Psoas muscle (tissue), 8 donors: ENCODE measurements around the gene SCML1. TPM values are rescaled to one million over a fixed set of nuclear protein-coding genes. Genes with fewer than 3 reads are reported as not detected.

Experiments used
- ATAC-seq, 4 donors: fragments of 200-7000 bp; cut with Tn5 transposase; one replicate each; pipeline ENCODE4 v1.9.1; 2020; ENCODE audit warnings: moderate library complexity in 3 of 4, mild to moderate bottlenecking in 2 of 4
- DNase-seq, 2 donors: peaks; one replicate each; pipeline ENCODE4 v3.0.0-alpha.2; 2020
- H3K27ac ChIP-seq: fragments of 200-600 bp; one replicate; pipeline ENCODE4 v1.8.0; 2022
- H3K27me3 ChIP-seq, 3 donors: fragments of 200-600 bp in 1 of 3; one replicate each; pipeline versions ENCODE4 v1.6.1 to v1.8.0; 2013 to 2022; ENCODE audit warnings: low read length in 2 of 3, mild to moderate bottlenecking in 2 of 3, moderate library complexity in 1 of 3; ENCODE audit not compliant: insufficient read depth in 3 of 3
- H3K36me3 ChIP-seq, 2 donors: fragments of 200-600 bp in 1 of 2; one replicate each; pipeline versions ENCODE4 v1.6.1 to v1.8.0; 2013 to 2022; ENCODE audit warnings: low read depth in 1 of 2, mild to moderate bottlenecking in 1 of 2, moderate library complexity in 1 of 2; ENCODE audit not compliant: insufficient read depth in 1 of 2
- H3K4me1 ChIP-seq: fragments of 200-600 bp; one replicate; pipeline ENCODE4 v1.8.0; 2022
- H3K4me3 ChIP-seq: fragments of 200-600 bp; one replicate; pipeline ENCODE4 v1.8.0; 2022; ENCODE audit warnings: mild to moderate bottlenecking
- H3K9me3 ChIP-seq: fragments of 200-600 bp; one replicate; pipeline ENCODE4 v1.8.0; 2022
- CTCF ChIP-seq: fragments of 200-600 bp; IDR thresholded peaks from one replicate; pipeline ENCODE4 v1.8.0; 2022; ENCODE audit warnings: antibody characterized with exemption
- WGBS, 3 donors: extraction: QIAGEN DNeasy Blood & Tissue Kit; methylation state at CpG; one replicate each; pipeline versions ENCODE4 v1.1.6 to v1.1.7; 2013; 5-methylcytosine and 5-hydroxymethylcytosine counted together
- intact Hi-C, 2 donors: fragments of 100-400 bp; cut with DNase I; formaldehyde crosslinking; loops; one replicate each; pipeline versions ENCODE4 v1.11.0 to v1.14.2; 2022
- polyA plus RNA-seq, 3 donors: library from polyadenylated mRNA; stranded (reverse); fragments of 200-250 nt; gene quantifications; one replicate each; pipeline ENCODE4 v1.2.3, GENCODE V29; 2013
- total RNA-seq, 4 donors: library from RNA; stranded (reverse); fragmentation: NEBNext Ultra II Directional in 2 of 4; extraction: Animal tissue kit (Norgen Biotek cat#: 25700) in 2 of 4; gene quantifications; one replicate each; pipeline versions ENCODE4 v1.2.1 to v1.2.4, GENCODE V29; 2021 to 2023
- donor health status: healthy with polysubstance abuse.
- donor health status: DM: no; HTN: no; CAD: no; lungs with moderate emphysema.
- donor health status: Bipolar disorder and iron deficiency.
- donor health status: healthy.
- donor health status: DM: yes; HTN: yes; CAD: no.
- donor health status: DM: no; HTN: no; CAD: no.
- donor health status: DM: no; HTN: no; CAD: no.
- donor health status: DM: yes; HTN: yes; CAD: no.

SCML1 gene
- total and polyA plus RNA-seq, 7 donors, result 7.4 to 17.2 (median 11.4) TPM

GRCh38 chrX:17721715-17722114 is 15.6 kb upstream of the SCML1 start:
- DNase-seq (no peak), ATAC-seq (no peak)
- H3K36me3 ChIP-seq, result no peaks in the 10 kb centered on the region
- H3K27ac ChIP-seq, result no peak overlapping the region
- WGBS, 3 donors, result 64 to 83% (median 76%) methylated on average over 4 of the region's 4 CpGs
- intact Hi-C loops, result no loop called here
- H3K4me3 ChIP-seq, result no peak overlapping the region
- no peaks in the 10 kb centered on the region for H3K4me1 ChIP-seq
- TF ChIP-seq CTCF, result no peak
- no peaks in the 10 kb centered on the region for H3K9me3 ChIP-seq
- peaks cover 0 to 6% (median 0%) of the 10 kb centered on the region in 3 donors for H3K27me3 ChIP-seq

- ATAC-seq, result no peak
- H3K36me3 ChIP-seq, result no peaks in the 10 kb centered on the region
- H3K9me3 ChIP-seq, result no peaks in the 10 kb centered on the region
- no peaks in the 10 kb centered on the region for H3K4me1 ChIP-seq
- intact Hi-C loops, result no loop called here
- WGBS, 3 donors, result 76 to 90% (median 87%) methylated on average over 2 of the region's 2 CpGs
- no peak for TF ChIP-seq CTCF
- H3K4me3 ChIP-seq, result no peak overlapping the region
- no peak for DNase-seq
- no peak overlapping the region for H3K27ac ChIP-seq
- H3K27me3 ChIP-seq, result peaks cover 0 to 4% (median 0%) of the 10 kb centered on the region in 3 donors
These were observed 12.1 kb upstream of the SCML1 start for GRCh38 chrX:17725181-17725580.

- ATAC-seq (no peak), DNase-seq (no peak)
- Histone ChIP-seq H3K27me3 (peaks cover 0 to 7% (median 0%) of the 10 kb centered on the region in 3 donors), H3K4me1 (no peaks in the 10 kb centered on the region), H3K27ac (no peak overlapping the region), H3K4me3 (no peak overlapping the region), H3K9me3 (no peaks in the 10 kb centered on the region), H3K36me3 (no peaks in the 10 kb centered on the region)
- TF ChIP-seq CTCF, result no peak
- intact Hi-C loops, result loop anchor here in 1 of 2 donors (10.0 kb wide), 1 partner anchor 1253 kb away; the partner anchor contains the start of gene PHKA2
- WGBS, 3 donors, result 75 to 93% (median 87%) methylated on average over 15 to 16 of the region's 16 CpGs
These were observed 5.0 kb upstream of the SCML1 start for GRCh38 chrX:17732138-17732783.

GRCh38 chrX:17735406-17735805 is 1.9 kb upstream of the SCML1 start:
- Histone ChIP-seq H3K27me3 (peaks cover 0 to 7% (median 0%) of the 10 kb centered on the region in 3 donors), H3K4me1 (peaks cover 6% of the 10 kb centered on the region), H3K27ac (no peak overlapping the region), H3K4me3 (no peak overlapping the region), H3K9me3 (no peaks in the 10 kb centered on the region), H3K36me3 (no peaks in the 10 kb centered on the region)
- TF ChIP-seq CTCF, result no peak
- intact Hi-C loops, result loop anchor here in 1 of 2 donors (10.0 kb wide), 1 partner anchor 1249 kb away; the partner anchor contains the start of gene PHKA2
- ATAC-seq, result no peak
- 33 to 46% (median 45%) methylated on average over 5 of the region's 5 CpGs for WGBS, 3 donors
- DNase-seq, result no peak

GRCh38 chrX:17736478-17736855 is 826 bp upstream of the SCML1 start:
- intact Hi-C loops, result loop anchor here in 1 of 2 donors (10.0 kb wide), 1 partner anchor 1248 kb away; the partner anchor contains the start of gene PHKA2
- Histone ChIP-seq H3K27me3 (peaks cover 0 to 7% (median 0%) of the 10 kb centered on the region in 3 donors), H3K36me3 (no peaks in the 10 kb centered on the region), H3K9me3 (no peaks in the 10 kb centered on the region), H3K4me3 (peak overlapping the region; percentile 53), H3K4me1 (peaks cover 6% of the 10 kb centered on the region), H3K27ac (peak overlapping the region; percentile 73)
- DNase-seq (no peak), ATAC-seq (no peak)
- 48 to 59% (median 56%) methylated on average over 4 to 5 of the region's 5 CpGs for WGBS, 3 donors
- no peak for TF ChIP-seq CTCF
